Lower lobe of right lung (tissue), 2 donors: ENCODE measurements around the gene MYOG. TPM values are rescaled to one million over a fixed set of nuclear protein-coding genes. Genes with fewer than 3 reads are reported as not detected.

Source experiments
- ATAC-seq, 2 donors: fragments of 200-7000 bp; cut with Tn5 transposase; one replicate each; pipeline ENCODE4 v1.9.1; 2020 to 2022; ENCODE audit warnings: mild to moderate bottlenecking in 2 of 2, moderate library complexity in 2 of 2
- DNase-seq: peaks from one replicate; pipeline ENCODE4 v3.0.0-alpha.2; 2020
- H3K27ac ChIP-seq: fragments of 200-600 bp; one replicate; pipeline ENCODE4 v1.8.0; 2022
- H3K27me3 ChIP-seq: fragments of 200-600 bp; one replicate; pipeline ENCODE4 v1.8.0; 2022; ENCODE audit warnings: low read depth
- H3K36me3 ChIP-seq: fragments of 200-600 bp; one replicate; pipeline ENCODE4 v1.8.0; 2022; ENCODE audit warnings: mild to moderate bottlenecking
- H3K4me1 ChIP-seq: fragments of 200-600 bp; one replicate; pipeline ENCODE4 v1.8.0; 2022
- H3K4me3 ChIP-seq: fragments of 200-600 bp; one replicate; pipeline ENCODE4 v1.8.0; 2022; ENCODE audit warnings: mild to moderate bottlenecking
- H3K9me3 ChIP-seq: fragments of 200-600 bp; one replicate; pipeline ENCODE4 v1.8.0; 2022
- intact Hi-C: fragments of 100-400 bp; cut with DNase I; formaldehyde crosslinking; loops from one replicate; pipeline ENCODE4 v1.11.0; 2022
- total RNA-seq: library from RNA; stranded (reverse); fragmentation: NEBNext Ultra II Directional; extraction: Animal tissue kit (Norgen Biotek cat#: 25700); gene quantifications from one replicate; pipeline ENCODE4 v1.2.1, GENCODE V29; 2021
- TF ChIP-seq, protein P1 (sequence below): fragments of 200-600 bp; IDR thresholded peaks from one replicate; pipeline ENCODE4 v1.8.0; 2022; ENCODE audit warnings: antibody characterized with exemption, mild to moderate bottlenecking
- donor health status: DM: no; HTN: yes; CAD: no; lungs with severe emphysema.

Gene MYOG
- total RNA-seq, 1 donor from 2014 or later = not detected

DNA sequence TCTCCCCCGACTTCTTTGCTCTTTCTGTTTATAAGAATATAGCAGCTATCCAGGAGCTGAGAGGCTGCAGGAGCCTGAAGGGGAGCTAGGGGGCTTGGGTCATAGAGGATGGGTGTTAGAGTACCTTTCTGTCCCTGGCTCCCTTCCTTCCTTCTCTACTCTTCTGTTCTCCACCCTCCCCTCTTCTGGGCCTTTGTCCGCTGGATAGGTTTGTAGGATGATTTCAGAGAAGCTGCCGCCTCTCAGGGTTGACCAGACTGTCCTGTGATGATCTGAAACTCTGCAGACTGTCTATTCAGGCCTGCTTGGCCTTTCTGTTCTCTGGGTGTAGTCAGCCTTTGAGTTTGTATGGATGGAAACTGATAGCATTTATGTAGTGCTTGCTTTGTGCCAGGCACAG, 33.2 kb downstream of the MYOG start:
- Histone ChIP-seq H3K4me1 (peaks cover 1% of the 10 kb centered on the region), H3K36me3 (no peaks in the 10 kb centered on the region), H3K27me3 (no peaks in the 10 kb centered on the region), H3K4me3 (no peak overlapping the region), H3K27ac (no peak overlapping the region), H3K9me3 (no peaks in the 10 kb centered on the region)
- ATAC-seq (no peak), DNase-seq (no peak)
- intact Hi-C loops = no loop called here
- TF ChIP-seq, protein P1, sequence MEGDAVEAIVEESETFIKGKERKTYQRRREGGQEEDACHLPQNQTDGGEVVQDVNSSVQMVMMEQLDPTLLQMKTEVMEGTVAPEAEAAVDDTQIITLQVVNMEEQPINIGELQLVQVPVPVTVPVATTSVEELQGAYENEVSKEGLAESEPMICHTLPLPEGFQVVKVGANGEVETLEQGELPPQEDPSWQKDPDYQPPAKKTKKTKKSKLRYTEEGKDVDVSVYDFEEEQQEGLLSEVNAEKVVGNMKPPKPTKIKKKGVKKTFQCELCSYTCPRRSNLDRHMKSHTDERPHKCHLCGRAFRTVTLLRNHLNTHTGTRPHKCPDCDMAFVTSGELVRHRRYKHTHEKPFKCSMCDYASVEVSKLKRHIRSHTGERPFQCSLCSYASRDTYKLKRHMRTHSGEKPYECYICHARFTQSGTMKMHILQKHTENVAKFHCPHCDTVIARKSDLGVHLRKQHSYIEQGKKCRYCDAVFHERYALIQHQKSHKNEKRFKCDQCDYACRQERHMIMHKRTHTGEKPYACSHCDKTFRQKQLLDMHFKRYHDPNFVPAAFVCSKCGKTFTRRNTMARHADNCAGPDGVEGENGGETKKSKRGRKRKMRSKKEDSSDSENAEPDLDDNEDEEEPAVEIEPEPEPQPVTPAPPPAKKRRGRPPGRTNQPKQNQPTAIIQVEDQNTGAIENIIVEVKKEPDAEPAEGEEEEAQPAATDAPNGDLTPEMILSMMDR = no peak

DNA sequence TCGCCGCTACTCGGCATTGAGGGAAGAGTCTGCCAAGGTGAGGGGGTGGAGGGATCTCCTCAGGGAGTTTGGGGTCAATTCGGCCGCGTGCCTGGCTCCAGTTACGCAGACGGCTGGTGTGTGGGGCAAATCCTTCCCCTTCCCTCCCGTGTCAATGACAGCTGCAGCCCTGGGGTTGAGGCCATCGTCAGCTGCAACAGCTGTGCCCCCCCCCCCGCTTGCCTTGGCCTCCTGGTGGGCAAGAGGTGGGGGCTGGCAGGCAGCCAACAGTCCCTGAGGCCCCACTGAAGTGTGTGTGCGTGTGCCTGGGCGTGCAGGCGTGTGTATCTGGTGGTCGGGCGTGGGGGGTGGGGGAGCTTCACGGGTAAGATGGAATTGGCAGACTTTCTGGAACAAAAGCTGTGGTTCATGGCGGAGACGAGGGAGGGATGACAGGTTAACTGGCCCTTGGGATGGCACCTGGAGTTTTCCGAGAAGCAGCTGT, 33.9 kb downstream of the MYOG start:
- no peaks in the 10 kb centered on the region for H3K27me3 ChIP-seq
- TF ChIP-seq, protein P1 = no peak
- no peak overlapping the region for H3K4me3 ChIP-seq
- H3K36me3 ChIP-seq = no peaks in the 10 kb centered on the region
- H3K9me3 ChIP-seq = no peaks in the 10 kb centered on the region
- intact Hi-C loops = no loop called here
- ATAC-seq (no peak), DNase-seq (no peak)
- H3K27ac ChIP-seq = no peak overlapping the region
- H3K4me1 ChIP-seq = no peaks in the 10 kb centered on the region

DNA sequence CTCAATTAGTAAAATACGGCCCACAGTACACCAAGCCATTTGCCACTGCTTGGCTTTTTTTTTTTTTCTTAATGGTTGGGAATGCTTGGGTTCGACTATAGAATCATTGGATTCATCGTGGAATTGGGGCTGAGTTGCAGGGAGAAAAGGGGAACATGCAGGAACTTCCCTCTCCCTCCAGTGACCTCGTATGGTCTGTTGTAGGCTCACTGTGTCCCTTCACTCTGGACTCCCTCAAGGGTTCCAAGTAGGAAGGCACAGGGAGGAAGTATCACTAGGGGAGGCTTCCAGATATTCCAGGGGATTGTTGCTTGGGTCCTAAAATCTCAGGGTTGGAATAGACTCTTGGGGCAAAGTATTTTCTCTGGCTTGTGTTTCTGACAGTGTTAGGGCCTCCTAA, 35.0 kb downstream of the MYOG start:
- no peak for DNase-seq
- Histone ChIP-seq H3K4me3 (no peak overlapping the region), H3K27me3 (no peaks in the 10 kb centered on the region), H3K9me3 (no peaks in the 10 kb centered on the region), H3K36me3 (no peaks in the 10 kb centered on the region), H3K27ac (no peak overlapping the region), H3K4me1 (no peaks in the 10 kb centered on the region)
- no peak for ATAC-seq
- intact Hi-C loops = no loop called here
- TF ChIP-seq, protein P1 = no peak

DNA sequence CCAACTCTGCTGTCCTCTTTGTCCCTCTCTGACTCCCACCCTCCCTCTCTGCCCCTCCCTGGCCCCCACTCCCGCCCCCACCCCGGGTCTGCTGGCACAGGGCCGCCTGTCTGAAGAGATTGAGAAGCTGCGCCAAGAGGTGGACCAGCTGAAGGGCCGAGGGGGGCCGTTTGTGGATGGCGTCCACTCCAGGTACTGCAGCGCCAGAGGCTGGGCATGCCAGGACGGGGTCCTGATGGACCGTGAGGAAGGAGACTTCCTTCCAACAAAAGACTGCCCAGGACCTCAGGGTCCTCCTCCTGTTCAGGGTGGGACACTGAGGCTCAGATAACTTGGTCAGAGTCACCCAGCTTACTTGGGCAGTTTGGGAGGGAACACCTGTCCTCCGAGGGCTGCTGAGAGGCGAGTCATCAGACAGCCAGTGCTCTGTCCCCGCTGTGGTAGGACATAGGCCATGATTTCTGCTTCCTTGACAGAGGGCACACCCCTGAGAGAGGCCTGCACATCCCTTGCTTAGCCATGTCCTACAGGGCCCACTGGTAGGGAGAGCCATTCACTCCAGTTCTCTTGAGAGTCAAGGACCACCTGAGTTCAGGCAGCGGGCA, 36.1 kb downstream of the MYOG start:
- Histone ChIP-seq H3K27me3 (no peaks in the 10 kb centered on the region), H3K27ac (no peak overlapping the region), H3K36me3 (no peaks in the 10 kb centered on the region), H3K4me1 (no peaks in the 10 kb centered on the region), H3K9me3 (no peaks in the 10 kb centered on the region), H3K4me3 (no peak overlapping the region)
- TF ChIP-seq, protein P1 = no peak
- DNase-seq (no peak), ATAC-seq (no peak)
- intact Hi-C loops = no loop called here

DNA sequence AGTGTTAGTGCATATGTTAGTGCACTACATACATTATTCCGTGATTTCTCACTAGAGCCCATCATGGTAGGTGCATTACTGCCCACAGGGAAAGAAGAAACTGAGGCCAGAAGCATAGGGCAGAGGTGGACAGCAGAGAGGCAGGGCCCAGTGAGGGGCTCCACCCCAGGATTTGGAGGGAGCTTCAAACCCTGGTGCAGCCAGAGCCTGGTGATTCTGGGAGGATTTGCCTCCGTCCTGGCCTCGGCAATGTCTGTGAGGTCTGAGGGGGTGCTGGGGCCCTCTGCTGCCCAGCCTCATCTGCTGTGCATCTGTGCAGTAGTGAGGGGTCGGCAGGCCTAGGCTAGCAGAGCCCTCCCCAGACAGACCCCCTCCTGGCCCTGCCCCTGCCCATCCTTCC, 36.7 kb downstream of the MYOG start:
- Histone ChIP-seq H3K9me3 (no peaks in the 10 kb centered on the region), H3K4me3 (no peak overlapping the region), H3K36me3 (no peaks in the 10 kb centered on the region), H3K4me1 (no peaks in the 10 kb centered on the region), H3K27me3 (no peaks in the 10 kb centered on the region), H3K27ac (no peak overlapping the region)
- intact Hi-C loops = no loop called here
- DNase-seq (no peak), ATAC-seq (no peak)
- TF ChIP-seq, protein P1 = no peak
